ENCODE results near the gene EVA1B. TPM values are rescaled to one million over a fixed set of nuclear protein-coding genes. Genes with fewer than 3 reads are reported as not detected.

The EVA1B gene
- total RNA-seq, 4 donors from 2014 or later: 20.9 to 122 (median 62.4) TPM

- intact Hi-C loops (cut with DNase I; ENCODE audit: low total_unique reads): no loop called here
- Histone ChIP-seq H3K27ac (no peak overlapping the region), H3K36me3 (no peaks in the 10 kb centered on the region), H3K9me3 (no peaks in the 10 kb centered on the region), H3K27me3 (no peaks in the 10 kb centered on the region), H3K4me3 (no peak overlapping the region), H3K4me1 (peaks cover 6 to 16% of the 10 kb centered on the region in 2 donors)
- no peak for TF ChIP-seq POLR2A (IDR thresholded peaks at IDR 0.05)
- TF ChIP-seq CTCF (IDR thresholded peaks at IDR 0.05): no peak
- DNase-seq: no peak
Measured at GRCh38 chr1:36303650-36304360, 19.6 kb downstream of the EVA1B start.

- Histone ChIP-seq H3K4me1 (peaks cover 6 to 16% of the 10 kb centered on the region in 2 donors), H3K27me3 (no peaks in the 10 kb centered on the region), H3K4me3 (no peak overlapping the region), H3K9me3 (no peaks in the 10 kb centered on the region), H3K27ac (no peak overlapping the region), H3K36me3 (no peaks in the 10 kb centered on the region)
- TF ChIP-seq POLR2A (IDR thresholded peaks at IDR 0.05) (no peak), CTCF (IDR thresholded peaks at IDR 0.05) (no peak)
- no peak for DNase-seq
- intact Hi-C loops (cut with DNase I; ENCODE audit: low total_unique reads): no loop called here
Measured at GRCh38 chr1:36303244-36303643, 20.2 kb downstream of the EVA1B start.

- H3K36me3 ChIP-seq: no peaks in the 10 kb centered on the region
- TF ChIP-seq CTCF (IDR thresholded peaks at IDR 0.05) (no peak), POLR2A (IDR thresholded peaks at IDR 0.05) (no peak)
- H3K27ac ChIP-seq: no peak overlapping the region
- no peaks in the 10 kb centered on the region for H3K9me3 ChIP-seq
- peaks cover 4 to 6% of the 10 kb centered on the region in 2 donors for H3K4me1 ChIP-seq
- H3K27me3 ChIP-seq: no peaks in the 10 kb centered on the region
- intact Hi-C loops (cut with DNase I; ENCODE audit: low total_unique reads): no loop called here
- H3K4me3 ChIP-seq: no peak overlapping the region
- DNase-seq: no peak
Measured at GRCh38 chr1:36301220-36301619, 22.2 kb downstream of the EVA1B start.

GRCh38 chr1:36300526-36300925 is 22.9 kb downstream of the EVA1B start:
- no peak for TF ChIP-seq CTCF (IDR thresholded peaks at IDR 0.05)
- TF ChIP-seq POLR2A (IDR thresholded peaks at IDR 0.05): no peak
- Histone ChIP-seq H3K27ac (peak overlapping the region; percentile 30 to 61), H3K36me3 (no peaks in the 10 kb centered on the region)

GRCh38 chr1:36298640-36299039 is 24.8 kb downstream of the EVA1B start:
- H3K4me1 ChIP-seq: peaks cover 0 to 6% of the 10 kb centered on the region in 2 donors
- intact Hi-C loops (cut with DNase I; ENCODE audit: low total_unique reads): no loop called here
- H3K4me3 ChIP-seq: no peak overlapping the region
- H3K36me3 ChIP-seq: no peaks in the 10 kb centered on the region
- DNase-seq: no peak
- TF ChIP-seq CTCF (IDR thresholded peaks at IDR 0.05) (no peak), POLR2A (IDR thresholded peaks at IDR 0.05) (no peak)
- no peak overlapping the region for H3K27ac ChIP-seq
- no peaks in the 10 kb centered on the region for H3K27me3 ChIP-seq
- no peaks in the 10 kb centered on the region for H3K9me3 ChIP-seq

More at GRCh38 chr1:36300526-36300925, 22.9 kb downstream of the EVA1B start:
- Histone ChIP-seq H3K4me3 (no peak overlapping the region), H3K4me1 (peaks cover 0 to 6% of the 10 kb centered on the region in 2 donors), H3K9me3 (no peaks in the 10 kb centered on the region), H3K27me3 (no peaks in the 10 kb centered on the region)
- no peak for DNase-seq
- intact Hi-C loops (cut with DNase I; ENCODE audit: low total_unique reads): no loop called here

All from uterus (tissue), 4 donors.